SJCRH30 (cell line): ENCODE measurements around the gene ME3. TPM values are rescaled to one million over a fixed set of nuclear protein-coding genes. Genes with fewer than 3 reads are reported as not detected.
"Not testable (repeated sequence)": the region's sequence is repeated elsewhere in the genome, so short reads cannot be mapped to it uniquely, and the experiment has no call there.

ENCODE experiments used
- DNase-seq, 2 experiments: peaks; one replicate each; pipeline ENCODE4 v3.0.0-alpha.2; 2015 to 2020
- H3K27ac ChIP-seq: fragments of 250-450 bp; sonication (Bioruptor Pico); 2 replicates; pipeline ENCODE4 v1.5.1; 2020; ENCODE audit warnings: mild to moderate bottlenecking, moderate library complexity
- H3K27me3 ChIP-seq: fragments of 250-450 bp; sonication (Bioruptor Pico); 2 replicates; pipeline ENCODE4 v1.5.1; 2020; ENCODE audit warnings: mild to moderate bottlenecking, moderate library complexity
- H3K36me3 ChIP-seq: fragments of 250-450 bp; sonication (Bioruptor Pico); 2 replicates; pipeline ENCODE4 v1.5.1; 2020; ENCODE audit warnings: mild to moderate bottlenecking, moderate library complexity
- H3K4me1 ChIP-seq: fragments of 250-450 bp; sonication (Bioruptor Pico); 2 replicates; pipeline ENCODE4 v1.5.1; 2020; ENCODE audit warnings: mild to moderate bottlenecking, moderate library complexity
- H3K4me3 ChIP-seq: fragments of 250-450 bp; sonication (Bioruptor Pico); 2 replicates; pipeline ENCODE4 v1.5.1; 2020; ENCODE audit warnings: mild to moderate bottlenecking, moderate library complexity
- H3K9me3 ChIP-seq: fragments of 250-450 bp; sonication (Bioruptor Pico); replicated peaks from 2 replicates; pipeline ENCODE4 v1.5.1; 2020; ENCODE audit warnings: mild to moderate bottlenecking, moderate library complexity
- total RNA-seq: library from RNA; depleted of rRNA; stranded (reverse); fragments of >200 nt; shearing (Covaris generic); gene quantifications from 2 replicates; pipeline ENCODE4 v1.2.3, GENCODE V29; 2014

The ME3 gene
- total RNA-seq, 1 experiment from 2014 or later: not detected

- Histone ChIP-seq H3K27me3 (no peaks in the 10 kb centered on the region), H3K9me3 (no peaks in the 10 kb centered on the region; the same call in 1 of the 2 replicates), H3K27ac (no peak overlapping the region), H3K4me1 (no peaks in the 10 kb centered on the region), H3K4me3 (no peak overlapping the region), H3K36me3 (no peaks in the 10 kb centered on the region)
- no peak for DNase-seq
Observed at GRCh38 chr11:86569109-86569508, 103.3 kb downstream of the ME3 start.

DNA sequence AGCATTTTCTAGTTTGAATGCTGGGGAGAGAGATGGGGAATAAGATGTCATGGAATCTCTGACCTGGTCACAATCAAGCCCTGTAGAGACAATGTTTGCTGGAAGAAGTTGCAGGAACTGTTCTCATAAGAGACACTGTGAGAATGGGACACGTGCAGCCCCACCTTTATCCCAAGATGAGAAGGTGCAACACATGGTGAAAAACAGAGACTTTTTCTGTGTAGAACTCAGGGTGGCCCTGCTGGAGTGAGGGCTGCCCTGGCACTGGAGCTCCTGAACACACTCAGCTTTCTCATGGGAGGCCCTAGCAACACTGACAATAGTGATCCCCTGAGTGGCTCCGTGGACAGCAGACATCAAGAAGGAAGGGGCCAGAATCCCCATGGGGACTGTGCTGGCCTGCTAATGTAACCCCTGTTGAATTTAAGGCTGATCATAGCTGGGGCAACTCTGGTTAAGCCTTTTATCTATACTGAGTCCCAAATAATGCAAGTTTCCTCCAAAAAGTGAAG lies 106.6 kb downstream of the ME3 start:
- Histone ChIP-seq H3K27ac (no peak overlapping the region), H3K4me3 (no peak overlapping the region), H3K4me1 (no peaks in the 10 kb centered on the region), H3K36me3 (no peaks in the 10 kb centered on the region), H3K27me3 (no peaks in the 10 kb centered on the region), H3K9me3 (0 out of 2 replicates have a peak, but pooled peaks cover 2% of the 10 kb centered on the region)
- DNase-seq: no peak

DNA sequence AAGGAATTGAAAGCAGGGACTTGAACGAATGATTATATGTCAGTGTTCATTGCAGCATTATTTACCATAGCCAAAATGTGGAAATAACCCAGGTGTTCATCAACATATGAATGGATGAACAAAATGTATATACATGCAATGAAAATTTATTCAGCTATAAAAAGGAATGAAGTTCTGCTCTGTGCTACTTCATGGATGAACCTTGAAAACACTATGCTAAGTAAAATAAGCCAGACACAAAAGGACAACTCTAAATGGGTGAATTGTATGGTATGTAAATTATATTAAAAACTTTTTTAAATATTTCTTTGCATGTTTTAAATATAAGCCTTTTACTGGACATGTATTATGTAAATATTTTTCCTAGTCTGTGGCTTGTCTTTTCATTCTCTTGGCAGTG lies 107.0 kb downstream of the ME3 start:
- DNase-seq: no peak
- H3K27ac ChIP-seq: no peak overlapping the region

GRCh38 chr11:86562842-86563241 lies 109.6 kb downstream of the ME3 start:
- not testable (repeated sequence) for H3K4me1 ChIP-seq, H3K4me3 ChIP-seq, H3K27ac ChIP-seq, H3K36me3 ChIP-seq, DNase-seq, H3K27me3 ChIP-seq, H3K9me3 ChIP-seq

More for the DNA sequence above, 107.0 kb downstream of the ME3 start:
- H3K4me1 ChIP-seq: no peaks in the 10 kb centered on the region
- no peaks in the 10 kb centered on the region for H3K27me3 ChIP-seq
- H3K4me3 ChIP-seq: no peak overlapping the region
- H3K9me3 ChIP-seq: 0 out of 2 replicates have a peak, but pooled peaks cover 2% of the 10 kb centered on the region
- H3K36me3 ChIP-seq: no peaks in the 10 kb centered on the region

DNA sequence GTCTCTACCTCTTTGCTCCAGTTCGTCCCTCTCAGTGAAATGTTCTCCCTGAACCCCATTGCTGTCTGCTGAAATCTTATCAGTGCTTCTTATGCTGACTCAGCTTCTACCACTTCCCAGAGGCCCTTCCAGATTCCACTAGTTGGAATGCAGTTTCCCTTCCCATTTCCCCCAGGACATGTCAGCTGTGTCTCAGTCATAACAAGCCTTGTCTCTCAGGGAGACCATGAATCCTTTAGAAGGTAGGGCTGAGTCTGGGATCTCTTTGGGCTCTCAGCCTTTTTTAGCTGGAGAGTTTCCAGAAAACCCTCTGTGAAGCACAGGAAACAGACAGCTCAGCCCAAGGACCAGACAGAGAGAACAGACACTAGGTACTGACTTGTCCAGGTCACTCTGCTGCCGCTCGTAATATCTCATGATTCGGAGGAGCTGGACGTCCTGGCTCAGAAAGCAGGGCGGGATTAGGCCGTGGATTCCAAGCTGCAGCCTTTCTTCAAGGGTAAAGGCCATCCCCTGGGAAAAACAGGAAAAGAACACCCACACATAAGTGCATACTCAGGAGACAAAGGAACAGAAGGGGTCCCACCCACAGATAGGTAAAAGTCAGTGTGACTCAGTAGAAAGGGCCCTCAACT lies 113.0 kb downstream of the ME3 start:
- H3K4me1 ChIP-seq: no peaks in the 10 kb centered on the region
- 0 out of 2 replicates have a peak, but pooled peaks cover 2% of the 10 kb centered on the region for H3K9me3 ChIP-seq
- H3K27me3 ChIP-seq: 0 out of 2 replicates have a peak, but pooled peaks cover 4% of the 10 kb centered on the region
- no peak overlapping the region for H3K4me3 ChIP-seq
- H3K27ac ChIP-seq: no peak overlapping the region
- DNase-seq: peak in 1 of 2 experiments; percentile 19
- H3K36me3 ChIP-seq: no peaks in the 10 kb centered on the region

GRCh38 chr11:86558841-86559240 lies 113.6 kb downstream of the ME3 start:
- DNase-seq: no peak
- Histone ChIP-seq H3K36me3 (no peaks in the 10 kb centered on the region), H3K9me3 (0 out of 2 replicates have a peak, but pooled peaks cover 2% of the 10 kb centered on the region), H3K4me1 (no peaks in the 10 kb centered on the region), H3K27me3 (0 out of 2 replicates have a peak, but pooled peaks cover 4% of the 10 kb centered on the region), H3K4me3 (no peak overlapping the region), H3K27ac (no peak overlapping the region)

- Histone ChIP-seq H3K27ac (no peak overlapping the region), H3K4me1 (no peaks in the 10 kb centered on the region), H3K4me3 (no peak overlapping the region), H3K27me3 (peaks cover 4% of the 10 kb centered on the region; the same call in 1 of the 2 replicates), H3K36me3 (no peaks in the 10 kb centered on the region), H3K9me3 (0 out of 2 replicates have a peak, but pooled peaks cover 2% of the 10 kb centered on the region)
- no peak for DNase-seq
Observed at GRCh38 chr11:86558207-86558606, 114.2 kb downstream of the ME3 start.

GRCh38 chr11:86555866-86556265 lies 116.5 kb downstream of the ME3 start:
- no peaks in the 10 kb centered on the region for H3K4me1 ChIP-seq
- no peak overlapping the region for H3K27ac ChIP-seq
- DNase-seq: no peak
- no peaks in the 10 kb centered on the region for H3K36me3 ChIP-seq
- H3K4me3 ChIP-seq: no peak overlapping the region
- no peaks in the 10 kb centered on the region for H3K9me3 ChIP-seq
- peaks cover 15% of the 10 kb centered on the region; the same call in 1 of the 2 replicates for H3K27me3 ChIP-seq

GRCh38 chr11:86555401-86555800 lies 117.0 kb downstream of the ME3 start:
- DNase-seq: no peak
- Histone ChIP-seq H3K4me3 (no peak overlapping the region), H3K27ac (no peak overlapping the region)

GRCh38 chr11:86553265-86553664 lies 119.2 kb downstream of the ME3 start:
- Histone ChIP-seq H3K4me1 (no peaks in the 10 kb centered on the region), H3K36me3 (no peaks in the 10 kb centered on the region), H3K4me3 (no peak overlapping the region)

More at GRCh38 chr11:86555401-86555800, 117.0 kb downstream of the ME3 start:
- Histone ChIP-seq H3K36me3 (no peaks in the 10 kb centered on the region), H3K9me3 (no peaks in the 10 kb centered on the region), H3K27me3 (peaks cover 15% of the 10 kb centered on the region; the same call in 1 of the 2 replicates), H3K4me1 (no peaks in the 10 kb centered on the region)

DNA sequence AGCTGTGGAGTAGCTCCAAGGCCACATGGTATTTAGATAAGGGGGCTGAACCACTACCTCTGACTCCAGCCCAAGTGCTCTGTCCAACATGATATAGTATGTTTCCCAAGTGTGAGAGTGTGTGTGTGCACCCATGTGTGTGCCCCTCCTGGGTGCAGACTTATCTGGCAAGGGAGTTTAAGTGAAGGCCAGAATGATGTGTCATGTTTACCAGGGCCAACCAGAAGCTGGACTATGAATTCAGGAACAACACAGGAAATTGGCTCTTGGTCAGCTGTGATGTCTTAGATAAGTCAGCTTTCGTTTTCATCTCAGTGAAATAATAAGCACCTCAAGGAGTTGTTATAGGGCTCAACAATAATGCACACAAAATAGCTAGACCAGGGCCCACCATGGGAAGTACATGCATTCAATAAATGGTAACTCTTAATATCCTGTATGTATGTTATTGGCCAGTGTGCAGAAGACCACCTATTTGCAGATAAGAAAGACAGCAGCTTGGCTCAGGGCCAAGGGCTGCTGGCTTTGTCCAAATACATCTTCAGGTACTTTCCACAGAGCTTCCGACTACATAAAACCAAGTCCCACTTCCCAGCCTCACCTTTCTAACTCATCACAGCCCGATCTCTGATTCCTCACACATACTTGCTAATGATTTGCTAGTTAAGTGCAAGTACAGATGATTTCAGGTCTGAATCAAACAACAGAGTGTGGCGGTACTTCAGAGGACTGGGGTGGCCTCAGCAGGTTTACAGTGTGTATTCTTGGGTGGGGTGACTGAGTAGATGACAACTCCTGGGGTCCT lies 120.9 kb downstream of the ME3 start:
- peaks cover 2% of the 10 kb centered on the region; the same call in 1 of the 2 replicates for H3K9me3 ChIP-seq
- no peaks in the 10 kb centered on the region for H3K4me1 ChIP-seq
- H3K36me3 ChIP-seq: no peaks in the 10 kb centered on the region
- DNase-seq: no peak
- H3K27me3 ChIP-seq: peaks cover 11% of the 10 kb centered on the region
- H3K4me3 ChIP-seq: no peak overlapping the region
- H3K27ac ChIP-seq: no peak overlapping the region

More at GRCh38 chr11:86553265-86553664, 119.2 kb downstream of the ME3 start:
- no peaks in the 10 kb centered on the region for H3K9me3 ChIP-seq
- DNase-seq: no peak
- peaks cover 15% of the 10 kb centered on the region for H3K27me3 ChIP-seq
- no peak overlapping the region for H3K27ac ChIP-seq

GRCh38 chr11:86550757-86551156 lies 121.7 kb downstream of the ME3 start:
- no peak overlapping the region for H3K4me3 ChIP-seq
- H3K27me3 ChIP-seq: peaks cover 11% of the 10 kb centered on the region
- no peak for DNase-seq
- H3K36me3 ChIP-seq: no peaks in the 10 kb centered on the region
- no peak overlapping the region for H3K27ac ChIP-seq
- H3K9me3 ChIP-seq: peaks cover 4% of the 10 kb centered on the region; the same call in 1 of the 2 replicates
- H3K4me1 ChIP-seq: no peaks in the 10 kb centered on the region

DNA sequence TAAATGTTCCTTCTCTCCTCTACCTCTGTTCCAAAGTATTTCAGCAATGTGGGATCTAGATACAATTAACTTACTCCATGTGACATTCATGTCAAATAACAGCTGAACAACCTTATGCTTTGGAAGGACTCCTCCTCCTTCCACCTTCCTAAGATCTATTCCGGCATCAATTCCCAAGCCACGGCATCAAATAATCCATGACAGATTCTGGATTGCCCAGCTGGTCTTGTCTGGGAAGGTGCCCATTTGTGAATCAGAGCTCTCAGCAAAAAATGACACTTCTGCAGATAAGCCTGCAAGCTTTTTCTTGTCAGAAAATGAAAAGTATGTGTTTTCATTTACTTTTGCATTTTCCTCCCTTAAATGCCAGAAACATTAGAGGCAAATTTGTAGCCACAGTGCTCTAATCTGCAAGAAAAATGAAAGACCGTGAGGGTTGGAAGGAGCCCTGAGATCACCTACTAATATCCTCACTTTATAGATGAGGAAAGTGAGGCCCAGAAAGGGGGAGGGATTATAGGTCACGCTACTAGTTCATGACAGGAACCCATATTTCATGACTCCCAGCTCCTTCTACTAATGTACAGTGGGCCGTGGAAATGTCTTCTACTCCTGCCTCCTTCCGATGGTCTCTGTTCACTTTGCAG lies 124.0 kb downstream of the ME3 start:
- no peak for DNase-seq
- H3K27ac ChIP-seq: no peak overlapping the region

GRCh38 chr11:86547727-86548126 lies 124.7 kb downstream of the ME3 start:
- no peaks in the 10 kb centered on the region for H3K36me3 ChIP-seq
- DNase-seq: no peak
- H3K4me1 ChIP-seq: no peaks in the 10 kb centered on the region
- H3K27me3 ChIP-seq: peaks cover 11% of the 10 kb centered on the region
- no peak overlapping the region for H3K27ac ChIP-seq
- peaks cover 4% of the 10 kb centered on the region; the same call in 1 of the 2 replicates for H3K9me3 ChIP-seq
- no peak overlapping the region for H3K4me3 ChIP-seq

More for the DNA sequence above, 124.0 kb downstream of the ME3 start:
- H3K27me3 ChIP-seq: peaks cover 11% of the 10 kb centered on the region
- no peaks in the 10 kb centered on the region for H3K4me1 ChIP-seq
- H3K4me3 ChIP-seq: no peak overlapping the region
- no peaks in the 10 kb centered on the region for H3K36me3 ChIP-seq
- H3K9me3 ChIP-seq: peaks cover 4% of the 10 kb centered on the region; the same call in 1 of the 2 replicates
